NOMO-1 (cell line): Measurements from ENCODE around the gene GSTA1.
"Not testable (repeated sequence)": the region's sequence is repeated elsewhere in the genome, so short reads cannot be mapped to it uniquely, and the experiment has no call there.

ENCODE experiments used
- DNase-seq, 2 experiments: peaks; one replicate each; lab custom pipeline; 2025; ENCODE audit not compliant: unreplicated experiment in 2 of 2; lab: John Stamatoyannopoulos, UW

The GSTA1 gene

GRCh38 chr6:52809777-52810176 lies 6.2 kb upstream of the GSTA1 start:
- DNase-seq, result not testable (repeated sequence)

- no peak for DNase-seq
These were observed 5.0 kb upstream of the GSTA1 start for GRCh38 chr6:52808660-52809059.

- no peak for DNase-seq
These were observed 810 bp downstream of the GSTA1 start for GRCh38 chr6:52802806-52803205.

- no peak for DNase-seq
These were observed 2.3 kb downstream of the GSTA1 start for GRCh38 chr6:52801188-52801841.

GRCh38 chr6:52799272-52799671 lies 4.3 kb downstream of the GSTA1 start:
- DNase-seq, result not testable (repeated sequence)

- not testable (repeated sequence) for DNase-seq
These were observed 9.2 kb downstream of the GSTA1 start for GRCh38 chr6:52794366-52794765.

GRCh38 chr6:52790861-52791260 lies 12.8 kb downstream of the GSTA1 start:
- no peak for DNase-seq

GRCh38 chr6:52789658-52790057 lies 14.0 kb downstream of the GSTA1 start:
- not testable (repeated sequence) for DNase-seq

- DNase-seq, result no peak
These were observed 15.1 kb downstream of the GSTA1 start for GRCh38 chr6:52788478-52788877.

- no peak for DNase-seq
These were observed 15.7 kb downstream of the GSTA1 start for GRCh38 chr6:52787917-52788316.

GRCh38 chr6:52786249-52786956 lies 17.2 kb downstream of the GSTA1 start:
- no peak for DNase-seq

- not testable (repeated sequence) for DNase-seq
These were observed 20.8 kb downstream of the GSTA1 start for GRCh38 chr6:52782696-52783274.

GRCh38 chr6:52782209-52782608 lies 21.4 kb downstream of the GSTA1 start:
- DNase-seq, result not testable (repeated sequence)

GRCh38 chr6:52779237-52779636 lies 24.4 kb downstream of the GSTA1 start:
- no peak for DNase-seq

- not testable (repeated sequence) for DNase-seq
These were observed 26.8 kb downstream of the GSTA1 start for GRCh38 chr6:52776711-52777351.

- not testable (repeated sequence) for DNase-seq
These were observed 34.2 kb downstream of the GSTA1 start for GRCh38 chr6:52769399-52769798.

- DNase-seq, result not testable (repeated sequence)
These were observed 36.0 kb downstream of the GSTA1 start for GRCh38 chr6:52767658-52768057.

- not testable (repeated sequence) for DNase-seq
These were observed 40.2 kb downstream of the GSTA1 start, which contains the start of gene GSTA2 for GRCh38 chr6:52763322-52763916. Gene GSTA2 (minus strand): TSS chr6:52763475. CDS start chr6:52757947, 5,528 bp downstream.

GRCh38 chr6:52761673-52762491 lies 41.7 kb downstream of the GSTA1 start:
- not testable (repeated sequence) for DNase-seq
